GM21447 (cell line): Measurements from ENCODE around the gene TMEM273.
"Not testable (repeated sequence)": the region's sequence is repeated elsewhere in the genome, so short reads cannot be mapped to it uniquely, and the experiment has no call there.

Source experiments
- ATAC-seq: cut with Tn5 transposase; IDR thresholded peaks from one replicate; pipeline ENCODE4 v1.9.1; 2021; ENCODE audit not compliant: unreplicated experiment

Gene TMEM273

DNA sequence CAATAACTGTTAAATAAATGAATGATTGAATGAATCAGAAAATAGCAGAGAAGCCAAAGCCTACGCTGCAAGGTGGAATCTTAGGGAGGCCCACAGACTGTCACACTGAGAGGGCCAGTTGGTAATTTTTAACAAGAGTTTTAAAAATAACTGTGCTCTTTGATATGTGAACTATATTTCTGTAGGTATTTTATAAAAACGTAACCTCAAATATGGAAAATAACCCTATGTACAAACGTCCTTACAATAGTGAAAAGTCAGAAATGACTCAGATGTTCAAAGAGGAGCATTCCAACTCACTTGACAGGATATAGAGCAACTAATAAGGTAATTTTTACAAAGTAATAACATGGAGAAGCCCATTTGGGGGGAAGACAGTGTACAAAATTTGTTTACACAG lies 18.9 kb upstream of the TMEM273 start:
- ATAC-seq, result no peak

DNA sequence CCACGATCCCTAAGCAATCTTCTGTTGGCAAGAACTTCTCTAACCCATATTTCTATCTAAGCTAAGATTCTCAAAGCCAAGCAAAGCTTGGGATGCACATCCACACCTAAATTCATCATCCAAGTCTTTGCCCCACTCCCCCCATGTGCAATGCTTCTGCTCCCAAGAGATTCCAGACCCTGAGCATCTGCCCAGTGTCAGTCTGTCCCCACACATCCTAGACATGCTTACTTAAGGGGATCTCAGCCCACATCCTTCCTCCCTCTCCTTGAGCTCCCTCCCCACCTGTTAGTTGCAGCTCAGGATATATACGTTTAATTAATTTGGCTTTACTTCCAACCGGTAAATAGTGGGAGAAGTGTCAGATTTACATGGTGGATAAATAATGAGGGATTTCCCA lies 17.0 kb upstream of the TMEM273 start:
- ATAC-seq, result no peak

DNA sequence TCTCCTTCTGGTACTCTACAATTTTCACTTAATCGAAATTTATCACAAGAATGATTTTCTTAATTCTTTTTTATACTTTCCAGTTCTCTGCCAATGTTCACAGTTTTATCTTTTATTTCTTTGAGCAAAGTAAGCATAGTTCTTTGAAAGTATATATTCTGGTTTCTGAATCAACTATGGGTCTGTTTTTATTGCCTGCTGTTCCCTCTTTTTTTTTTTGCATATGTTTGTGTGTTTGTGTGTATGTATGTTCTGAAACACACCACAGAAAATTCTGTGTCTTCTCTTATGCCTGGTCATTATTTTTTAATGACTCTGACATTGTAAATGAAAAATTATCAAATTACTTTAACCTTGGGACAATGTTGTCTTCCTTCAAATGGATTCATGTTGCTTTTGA lies 15.9 kb upstream of the TMEM273 start:
- no peak for ATAC-seq

DNA sequence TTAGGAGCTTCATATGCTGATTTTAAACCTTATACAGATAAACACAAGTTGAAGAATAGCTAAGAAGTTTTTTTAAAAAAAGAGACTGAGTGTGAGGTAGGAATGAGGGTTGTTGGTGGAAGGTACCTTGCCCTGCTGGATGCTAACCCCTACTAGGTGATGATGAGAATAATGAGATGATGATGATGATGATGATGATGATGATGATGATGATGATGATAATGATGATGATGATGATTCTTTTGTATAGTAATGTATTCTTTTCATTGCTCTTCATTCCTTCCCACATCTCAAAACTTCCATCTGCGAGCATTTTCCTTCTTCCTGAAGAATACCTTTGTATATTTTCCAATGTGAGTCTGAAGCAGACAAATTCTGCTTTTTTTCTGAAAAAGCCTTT lies 14.1 kb upstream of the TMEM273 start:
- no peak for ATAC-seq

DNA sequence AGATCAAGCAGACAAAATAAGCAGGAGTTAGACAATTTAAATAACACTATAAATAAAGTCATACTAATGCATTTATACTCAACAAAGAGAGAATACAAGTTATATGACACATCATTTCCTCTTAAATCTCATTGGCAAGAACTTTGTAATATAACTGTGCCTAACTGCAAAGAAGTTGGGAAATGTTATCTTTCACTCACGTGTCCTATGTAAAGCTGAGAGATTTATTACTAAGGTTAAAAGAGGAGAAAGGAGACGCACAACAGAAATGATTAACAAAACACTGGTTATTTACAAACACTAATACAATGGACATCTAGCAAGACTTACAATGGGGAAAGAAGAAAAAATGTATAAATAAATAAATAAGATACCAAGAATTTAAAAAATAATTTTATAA lies 12.7 kb upstream of the TMEM273 start:
- ATAC-seq, result no peak

DNA sequence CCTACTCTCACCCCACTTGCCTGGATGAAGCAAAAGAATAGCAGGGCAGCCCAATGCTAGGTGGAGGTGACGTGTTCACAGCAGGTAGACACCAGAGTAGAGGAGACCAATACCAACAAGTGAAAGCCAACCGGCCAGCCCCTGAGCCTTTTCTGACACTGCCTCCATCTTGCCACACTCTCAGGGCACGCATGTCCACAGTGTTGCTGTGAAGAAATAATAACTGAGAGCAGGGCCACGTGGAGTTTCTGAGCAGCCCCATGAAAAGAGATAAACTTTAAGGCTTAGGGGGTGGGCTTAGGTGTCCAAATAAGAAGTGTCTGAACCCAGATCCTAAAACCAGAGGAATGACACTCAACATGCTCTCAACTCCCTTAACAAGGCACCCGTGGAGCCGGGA lies 9.0 kb upstream of the TMEM273 start:
- no peak for ATAC-seq

DNA sequence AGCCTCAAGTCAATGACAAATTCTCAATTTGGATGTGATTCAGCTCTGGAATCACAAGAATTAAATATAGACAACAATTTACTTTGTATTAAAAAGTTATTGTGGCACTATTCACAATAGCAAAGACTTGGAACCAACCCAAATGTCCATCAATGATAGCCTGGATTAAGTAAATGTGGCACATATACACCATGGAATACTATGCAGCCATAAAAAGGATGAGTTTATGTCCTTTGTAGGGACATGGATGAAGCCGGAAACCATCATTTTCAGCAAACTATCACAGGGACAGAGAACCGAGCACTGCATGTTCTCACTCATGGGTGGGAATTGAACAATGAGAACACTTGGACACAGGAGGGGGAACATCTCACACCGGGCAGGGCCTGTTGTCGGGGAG lies 7.7 kb upstream of the TMEM273 start:
- ATAC-seq, result not testable (repeated sequence)

DNA sequence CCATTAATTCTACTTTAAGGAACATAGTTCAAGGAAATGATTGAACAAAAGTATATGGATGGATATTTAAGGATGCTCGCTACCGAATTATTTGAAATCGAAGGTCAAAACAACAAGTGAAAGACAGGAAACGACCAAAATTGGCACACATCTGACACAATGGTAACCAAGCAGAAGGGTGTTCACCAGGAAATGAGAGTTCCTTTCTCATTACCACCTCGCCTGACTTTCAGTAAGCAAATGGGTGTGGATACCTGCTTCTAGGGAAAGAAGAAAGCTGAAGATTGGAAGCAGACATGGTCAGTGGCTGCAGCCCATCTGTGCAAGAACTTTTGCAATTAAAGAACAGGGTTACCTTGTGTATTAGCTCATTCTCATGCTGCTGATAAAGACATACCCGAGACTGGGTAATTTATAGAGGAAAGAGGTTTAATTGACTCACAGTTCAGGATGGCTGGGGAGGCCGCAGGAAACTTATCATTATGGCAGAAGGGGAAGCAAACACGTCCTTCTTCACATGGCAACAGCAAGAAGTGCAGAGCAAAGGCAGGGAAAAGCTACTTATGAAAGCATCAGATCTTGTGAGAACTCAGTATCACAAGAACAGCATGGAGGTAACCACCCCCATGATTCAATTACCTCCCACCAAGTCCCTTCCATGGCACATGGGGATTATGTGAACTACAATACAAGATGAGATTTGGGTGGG lies 6.2 kb upstream of the TMEM273 start:
- ATAC-seq, result no peak

DNA sequence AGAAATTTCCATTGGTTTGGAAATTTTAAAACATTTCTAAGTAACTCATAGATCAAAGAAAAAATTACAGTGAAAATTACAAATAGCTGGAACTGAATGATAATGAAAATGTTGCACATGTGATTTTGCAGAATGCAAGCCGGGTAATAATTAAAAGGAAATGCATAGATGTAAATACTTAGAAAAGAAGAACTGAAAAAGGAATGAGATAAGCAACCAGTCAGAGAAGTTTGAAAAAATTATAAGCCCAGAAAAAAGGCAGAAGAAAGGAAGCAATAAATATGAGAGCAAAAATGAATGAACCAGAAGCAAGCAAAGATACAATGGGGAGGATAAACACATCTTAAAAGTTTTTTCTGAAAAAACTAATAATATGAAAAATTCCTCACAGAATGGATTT lies 3.2 kb upstream of the TMEM273 start:
- no peak for ATAC-seq

DNA sequence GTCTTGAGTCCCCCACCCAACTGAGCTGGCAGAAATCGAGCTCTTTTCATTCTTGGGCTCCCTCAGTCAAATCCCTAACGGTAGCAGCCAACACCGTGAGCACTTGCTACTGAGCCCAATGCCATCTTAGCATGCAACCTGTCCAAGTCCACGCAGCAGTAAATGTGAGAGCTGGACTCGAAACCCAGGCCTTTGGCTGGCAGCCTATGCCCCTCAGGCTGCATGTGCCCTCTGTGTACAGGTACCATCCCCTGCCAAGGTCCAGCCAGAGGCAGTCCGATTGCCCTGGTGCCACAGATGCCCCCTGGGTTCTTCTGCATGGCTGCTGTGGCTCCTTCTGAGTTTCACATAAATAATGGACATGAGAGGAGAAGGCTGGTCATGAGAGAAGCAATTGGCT lies 1.2 kb upstream of the TMEM273 start:
- no peak for ATAC-seq

DNA sequence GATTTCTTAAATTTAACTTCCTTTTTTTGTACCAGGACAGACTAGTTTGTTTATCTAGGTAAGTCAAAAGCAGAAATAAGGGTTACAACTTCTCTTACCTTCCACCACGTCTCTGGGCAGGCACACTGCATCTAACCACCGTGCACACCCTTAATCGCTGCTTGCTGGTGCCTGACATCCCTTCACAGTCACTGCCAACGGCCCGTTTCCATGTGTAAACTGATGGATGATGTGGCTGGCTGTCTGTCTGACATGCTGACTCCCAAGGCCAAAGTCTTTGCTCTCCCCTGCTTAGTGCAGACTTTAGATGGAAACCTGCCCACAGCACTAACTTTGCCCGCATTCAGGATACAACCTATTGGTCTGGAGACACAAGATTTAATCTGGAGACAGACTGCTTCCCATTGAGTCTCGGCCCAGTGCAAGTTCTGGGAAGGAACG lies 1.1 kb downstream of the TMEM273 start:
- ATAC-seq, result no peak

DNA sequence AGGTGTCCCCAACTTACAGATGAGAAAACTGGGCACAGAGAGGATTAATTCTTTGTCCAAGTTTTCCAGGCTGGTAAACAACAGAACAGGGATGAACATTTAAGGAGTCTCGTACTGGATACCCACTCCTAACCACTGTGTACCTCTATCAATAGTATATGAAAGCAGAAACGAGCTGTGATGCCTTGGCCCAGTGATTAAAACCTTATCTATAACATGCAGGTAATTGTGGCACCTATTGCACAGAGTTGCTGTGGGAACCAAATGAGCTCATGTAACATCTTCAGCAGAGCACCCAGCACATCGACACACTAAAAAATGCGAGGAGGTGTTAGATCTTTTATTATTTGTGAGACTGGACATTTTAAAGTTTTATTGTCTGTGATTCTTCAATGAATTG lies 1.6 kb downstream of the TMEM273 start:
- no peak for ATAC-seq

DNA sequence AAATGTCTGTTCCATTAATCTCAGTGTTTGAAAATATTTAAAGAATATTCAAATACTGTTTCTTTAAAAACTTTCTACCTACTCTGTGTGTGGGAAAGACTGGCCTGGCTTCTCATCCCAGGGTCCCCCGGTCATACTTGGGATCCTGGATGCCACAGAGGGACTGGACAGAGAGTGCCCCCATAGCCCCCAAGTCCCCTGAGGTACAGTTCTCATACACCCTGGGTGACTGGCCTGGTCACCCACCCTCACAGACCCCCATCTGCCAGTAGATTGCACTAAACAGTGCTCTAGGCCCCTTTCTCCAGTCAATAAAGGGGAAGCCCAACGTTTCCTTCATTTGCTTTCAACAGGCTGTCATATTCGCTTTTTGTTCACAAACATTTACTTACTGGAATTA lies 3.0 kb downstream of the TMEM273 start:
- no peak for ATAC-seq

DNA sequence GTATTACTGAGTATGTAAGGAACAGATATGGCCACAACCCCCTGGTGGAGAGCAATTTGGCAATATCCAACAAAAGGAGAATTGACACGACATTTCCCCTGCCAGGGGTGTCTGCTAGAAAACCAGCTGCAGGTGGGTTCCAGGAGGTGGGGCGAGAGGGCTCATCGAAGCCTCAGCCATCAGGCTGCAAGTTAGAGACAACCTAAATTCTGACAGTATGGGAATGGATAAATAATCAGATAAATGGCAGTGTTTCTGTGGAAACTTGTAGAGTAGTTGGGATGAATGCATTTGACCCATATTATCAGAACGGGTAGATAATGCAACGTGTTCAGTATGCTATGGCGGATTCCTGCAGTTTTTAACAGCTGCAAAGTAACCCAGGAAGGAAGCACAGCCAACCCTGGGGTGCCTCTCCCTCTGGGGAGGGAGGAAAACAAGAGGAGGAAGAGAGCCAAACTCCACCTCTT lies 3.5 kb downstream of the TMEM273 start:
- no peak for ATAC-seq

DNA sequence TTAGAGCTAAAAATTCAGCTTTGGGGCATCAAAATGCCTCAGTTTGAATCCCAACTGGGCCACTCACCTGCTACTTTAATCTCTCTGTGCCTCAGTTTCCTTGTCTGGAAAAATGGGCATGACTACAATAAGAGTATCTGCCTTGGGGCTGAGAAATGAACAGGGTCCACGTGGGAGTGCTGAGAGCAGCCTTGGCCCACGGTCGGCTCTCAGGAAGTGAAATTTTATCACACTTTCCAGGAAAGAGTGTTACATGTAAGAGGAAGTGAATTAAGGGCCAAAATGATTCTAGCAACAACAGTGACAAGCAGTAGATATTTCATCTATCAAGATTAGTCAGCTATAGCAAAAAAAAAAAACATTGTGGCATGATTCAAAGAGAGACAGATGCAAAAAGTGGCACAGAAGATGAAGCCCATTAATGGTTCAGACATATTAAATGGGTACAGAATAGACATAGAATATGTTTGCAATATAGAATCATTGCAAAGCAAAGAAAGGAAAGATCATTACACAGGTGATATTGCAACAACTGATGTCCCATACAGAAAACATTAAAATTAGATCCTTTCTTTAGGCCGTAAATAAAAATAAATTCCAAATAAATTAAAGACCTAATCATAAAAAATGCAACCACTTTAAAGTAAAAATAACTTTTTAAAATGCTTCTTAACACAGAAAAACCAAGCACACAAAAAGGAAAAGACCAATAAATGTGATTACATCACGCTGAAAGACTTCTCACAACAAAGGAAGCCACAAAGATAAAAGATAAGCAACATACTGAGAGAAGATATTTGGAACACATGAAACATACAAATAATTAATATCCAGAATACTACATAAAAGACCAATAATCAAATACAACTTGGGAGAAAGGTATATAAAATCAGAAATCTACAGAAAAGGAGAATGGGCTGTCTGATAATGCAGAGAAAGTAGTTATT lies 4.3 kb downstream of the TMEM273 start:
- ATAC-seq, result no peak

DNA sequence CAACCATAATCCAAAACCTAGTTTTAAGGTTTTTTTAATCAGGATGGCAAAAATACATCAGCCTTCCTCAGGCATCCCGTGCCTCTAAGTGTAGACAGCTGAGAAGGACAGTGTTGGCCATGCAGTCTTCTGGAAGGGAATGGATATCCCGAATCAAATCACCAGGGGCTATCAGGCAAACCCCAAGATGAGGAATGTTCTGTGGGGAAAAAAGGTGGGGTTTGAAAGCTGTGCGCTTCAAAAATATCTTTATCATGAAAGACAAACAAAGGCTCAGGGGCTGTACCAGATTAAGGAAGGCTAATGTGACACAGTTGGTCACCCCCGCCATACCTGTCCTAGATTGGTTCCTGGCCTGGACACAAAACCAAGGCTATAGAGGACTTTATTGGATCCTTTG lies 5.4 kb downstream of the TMEM273 start:
- no peak for ATAC-seq

DNA sequence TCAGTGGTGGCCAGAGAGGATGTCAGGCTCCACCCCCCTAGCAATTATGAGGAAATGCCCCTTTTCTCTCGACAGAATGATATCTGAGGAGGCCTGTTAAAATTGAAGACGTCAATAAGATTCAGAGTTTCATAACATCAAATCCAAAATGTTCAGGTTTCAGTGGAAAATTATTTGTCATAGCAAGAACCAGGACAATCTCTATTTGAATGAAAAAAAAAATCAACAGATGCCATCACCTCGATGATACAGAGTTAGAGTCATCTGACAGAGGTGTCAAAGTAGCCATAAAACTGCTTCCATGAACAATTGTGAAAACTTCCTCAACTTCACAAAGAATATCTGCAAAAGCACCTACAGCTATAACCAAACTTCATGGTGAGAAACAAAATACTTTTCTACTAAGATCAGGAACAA lies 7.7 kb downstream of the TMEM273 start:
- no peak for ATAC-seq

DNA sequence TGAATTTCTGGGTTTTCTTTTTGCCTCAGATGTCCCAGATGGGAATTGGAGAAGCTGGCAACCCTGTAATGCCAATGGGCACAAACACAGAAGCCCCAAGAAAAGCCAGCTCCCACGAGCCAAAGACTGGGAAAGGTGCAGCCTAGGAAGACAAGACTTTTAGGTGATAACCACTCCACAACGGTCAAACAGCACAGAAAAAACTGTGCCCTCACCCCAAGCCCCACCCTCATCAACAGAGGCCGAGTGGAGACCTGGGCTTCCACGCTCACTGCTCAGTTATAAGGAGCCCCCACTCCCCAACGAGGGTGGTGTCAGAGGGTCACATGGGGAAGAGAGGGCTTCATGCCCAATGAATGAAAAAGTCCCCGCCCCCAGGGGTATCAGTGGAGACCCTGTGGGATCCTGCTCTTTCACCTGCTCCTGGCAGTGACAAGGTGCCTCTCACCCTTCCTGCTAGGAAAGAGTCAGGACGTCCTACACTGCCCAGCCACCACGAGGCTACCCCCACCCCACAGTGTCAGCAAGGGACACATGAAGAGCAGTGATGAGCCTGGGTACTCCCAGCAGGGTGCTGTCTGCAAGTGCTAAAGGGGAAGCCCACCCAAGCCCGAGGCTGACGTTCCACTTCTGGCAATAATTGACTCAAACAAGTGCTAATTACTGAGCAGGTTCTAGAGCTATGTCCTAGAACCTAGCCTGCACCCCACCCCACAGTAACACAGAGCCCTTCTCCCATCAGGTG lies 8.3 kb downstream of the TMEM273 start:
- peak; percentile 20 for ATAC-seq

DNA sequence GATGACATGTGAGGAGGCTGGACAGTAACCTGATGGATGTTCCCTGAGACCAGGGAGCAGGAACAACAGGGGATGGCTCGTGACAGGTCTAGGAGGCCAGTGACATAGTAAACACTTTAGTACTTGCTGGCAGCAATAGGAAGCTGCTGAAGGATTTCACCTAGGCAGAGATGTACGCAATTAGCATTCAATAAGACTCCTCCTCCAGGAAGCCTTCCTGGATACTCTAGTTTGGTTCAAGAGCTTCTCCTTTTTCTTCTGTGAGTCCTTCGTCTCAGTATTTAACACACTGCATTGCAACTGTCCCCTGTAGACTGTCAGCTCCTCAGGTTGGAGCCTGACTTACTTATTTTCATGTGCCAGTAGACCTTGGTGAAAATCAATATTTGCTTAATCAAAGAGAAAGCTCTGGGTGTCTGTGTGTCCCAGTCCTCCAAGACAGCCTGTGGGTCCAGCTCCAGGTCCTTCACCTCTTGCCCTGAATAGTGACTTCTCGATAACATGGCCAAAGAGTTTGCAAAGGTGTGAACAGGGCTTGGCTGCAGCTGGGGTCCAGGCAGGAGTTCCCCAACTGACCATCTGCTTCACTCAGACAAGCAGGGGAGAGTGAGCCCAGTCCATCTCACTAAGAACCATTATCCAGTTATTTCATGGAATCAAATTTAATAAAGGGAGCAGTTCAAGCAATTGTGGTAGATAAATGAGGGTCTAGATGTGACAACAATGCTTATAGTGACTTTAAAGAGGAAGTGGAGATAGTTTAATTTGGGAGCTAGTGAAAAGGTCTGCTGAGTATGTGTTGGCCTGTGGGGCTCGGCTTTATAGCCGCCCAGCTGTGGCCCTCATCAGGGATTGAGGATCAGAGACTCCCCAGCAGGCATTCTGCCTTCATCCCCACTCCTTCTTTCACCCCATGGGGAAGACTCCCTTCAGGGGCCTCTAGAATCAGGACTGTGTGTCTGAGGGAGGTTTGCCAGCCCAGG lies 9.4 kb downstream of the TMEM273 start:
- no peak for ATAC-seq
